HCT116 (cell line): Measurements from ENCODE around the gene RPS2. TPM values are rescaled to one million over a fixed set of nuclear protein-coding genes. Genes with fewer than 3 reads are reported as not detected.
"Not testable (repeated sequence)": the region's sequence is repeated elsewhere in the genome, so short reads cannot be mapped to it uniquely, and the experiment has no call there.

Experiments
- ATAC-seq: fragments of 200-7000 bp; cut with Tn5 transposase; 2 replicates; pipeline ENCODE4 v1.9.1; 2020; ENCODE audit warnings: mild to moderate bottlenecking, moderate library complexity
- BruUV-seq: library from RNA; stranded (reverse); fragments of 400-500 nt; replicated peaks from 2 replicates; lab custom pipeline; 2021; lab: Mats Ljungman, UMichigan
- CTCF ChIA-PET: fragments of 300-600 bp; sonication (Branson Sonifier 250); formaldehyde crosslinking; loops from one replicate; lab custom pipeline; 2021; ENCODE audit warnings: antibody characterized with exemption; lab: Charles Lee
- POLR2A ChIA-PET: fragments of 300-600, 350-600 bp; sonication (Branson Sonifier 250); formaldehyde crosslinking; loops from one replicate; lab custom pipeline; 2021; ENCODE audit warnings: antibody characterized with exemption; lab: Charles Lee
- RAD21 ChIA-PET, 2 experiments: fragments of 300-600 bp; sonication (Branson Sonifier 250); formaldehyde crosslinking; loops; one replicate each; lab custom pipeline; 2023; ENCODE audit warnings: low total read pairs in 2 of 2; ENCODE audit not compliant: uncharacterized antibody in 2 of 2, unreplicated experiment in 2 of 2, low non-redundant PET in 1 of 2; lab: Charles Lee
- DNase-seq: peaks from one replicate; pipeline ENCODE4 v3.0.0-alpha.2; 2010; ENCODE audit warnings: low read depth, low spot score
- H2AFZ ChIP-seq: fragments of 200-600 bp; shearing (Covaris generic), sonication (generic); 2 replicates; pipeline ENCODE4 v1.6.1; 2017; ENCODE audit warnings: low read depth, mixed run types, mixed read lengths, antibody characterized with exemption, low read length; ENCODE audit not compliant: poor library complexity, severe bottlenecking
- H3K27ac ChIP-seq: 2 replicates; pipeline ENCODE4 v1.5.1; 2012; ENCODE audit warnings: low read depth, low read length
- H3K27me3 ChIP-seq: fragments of 200-600 bp; sonication (generic); 2 replicates; pipeline ENCODE4 v1.6.1; 2016; ENCODE audit warnings: mixed run types, low read length, mixed read lengths; ENCODE audit not compliant: insufficient read depth
- H3K36me3 ChIP-seq, 2 experiments: fragments of 200-500 bp in 1 of 2; fragments of 200-600 bp in 1 of 2; sonication (Bioruptor generic) in 1 of 2; sonication (generic) in 1 of 2; 2 replicates each; pipeline versions ENCODE4 v1.5.1 to v1.6.1; 2014 to 2016; ENCODE audit warnings: low read length in 2 of 2, inconsistent platforms in 1 of 2, mixed read lengths in 1 of 2, mixed run types in 1 of 2; ENCODE audit not compliant: insufficient read depth in 2 of 2, control insufficient read depth in 1 of 2
- H3K4me1 ChIP-seq, 2 experiments: fragments of 200-600 bp in 1 of 2; sonication (generic) in 1 of 2; 2 replicates each; pipeline versions ENCODE4 v1.5.1 to v1.6.1; 2012 to 2017; ENCODE audit warnings: low read length in 2 of 2, inconsistent platforms in 1 of 2, mild to moderate bottlenecking in 1 of 2, mixed read lengths in 1 of 2, mixed run types in 1 of 2, moderate library complexity in 1 of 2; ENCODE audit not compliant: insufficient read depth in 2 of 2, control insufficient read depth in 1 of 2
- H3K4me2 ChIP-seq: fragments of 200-600 bp; sonication (generic); 2 replicates; pipeline ENCODE4 v1.6.1; 2017; ENCODE audit warnings: mixed run types, low read length, mixed read lengths
- H3K4me3 ChIP-seq, 2 experiments: fragments of 200-600 bp in 1 of 2; sonication (generic) in 1 of 2; replicated peaks in 1 of 2; 2 replicates each; pipeline ENCODE4 v1.5.1; 2011 to 2016; ENCODE audit warnings: low read length in 2 of 2, control low read depth in 1 of 2, low read depth in 1 of 2, mild to moderate bottlenecking in 1 of 2, mixed read lengths in 1 of 2, mixed run types in 1 of 2
- H3K79me2 ChIP-seq: fragments of 200-600 bp; sonication (generic); 2 replicates; pipeline ENCODE4 v1.6.1; 2017; ENCODE audit warnings: mild to moderate bottlenecking, mixed run types, low read length, moderate library complexity, mixed read lengths; ENCODE audit not compliant: insufficient read depth
- H3K9ac ChIP-seq: fragments of 200-600 bp; sonication (generic); 2 replicates; pipeline ENCODE4 v1.6.1; 2016; ENCODE audit warnings: low read length, mixed read lengths
- H3K9me2 ChIP-seq: fragments of 200-600 bp; sonication (generic), shearing (Covaris generic); 2 replicates; pipeline ENCODE4 v1.6.1; 2017; ENCODE audit warnings: mixed run types, mild to moderate bottlenecking, moderate library complexity; ENCODE audit not compliant: insufficient read depth
- H3K9me3 ChIP-seq, 2 experiments: fragments of 200-500 bp in 1 of 2; fragments of 200-600 bp in 1 of 2; sonication (Bioruptor generic) in 1 of 2; sonication (generic) in 1 of 2; 2 replicates each; pipeline ENCODE4 v1.6.1; 2014 to 2017; ENCODE audit warnings: low read length in 2 of 2, mixed read lengths in 2 of 2, inconsistent platforms in 1 of 2, low read depth in 1 of 2, mild to moderate bottlenecking in 1 of 2, mixed run types in 1 of 2, moderate library complexity in 1 of 2; ENCODE audit not compliant: control insufficient read depth in 1 of 2, insufficient read depth in 1 of 2
- H4K20me1 ChIP-seq: fragments of 200-600 bp; sonication (generic), shearing (Covaris generic); 2 replicates; pipeline ENCODE4 v1.6.1; 2017; ENCODE audit warnings: mixed run types, mild to moderate bottlenecking, moderate library complexity; ENCODE audit not compliant: insufficient read depth
- ELF1 ChIP-seq: IDR thresholded peaks from 2 replicates; pipeline ENCODE4 v1.6.1; 2012; ENCODE audit warnings: low read depth, borderline replicate concordance
- EZH2phosphoT487 ChIP-seq: fragments of 200-600 bp; IDR thresholded peaks from 2 replicates; pipeline ENCODE4 v1.6.1; 2018; ENCODE audit warnings: antibody characterized with exemption, borderline replicate concordance
- SP1 ChIP-seq: IDR thresholded peaks from 2 replicates; pipeline ENCODE4 v1.6.1; 2012; ENCODE audit warnings: low read depth
- intact Hi-C: fragments of 100-400 bp; cut with micrococcal nuclease; formaldehyde crosslinking; loops from 2 replicates; pipeline ENCODE4 v1.10.0; 2022
- total RNA-seq: library from RNA; stranded (reverse); gene quantifications from one replicate; pipeline ENCODE4 v1.2.1, GENCODE V29; 2021; ENCODE audit not compliant: unreplicated experiment
- TF ChIP-seq, protein P1 (sequence below): IDR thresholded peaks from 2 replicates; pipeline ENCODE4 v1.6.1; 2012

The RPS2 gene
- total RNA-seq, 1 experiment from 2014 or later, result 6,265 TPM

DNA sequence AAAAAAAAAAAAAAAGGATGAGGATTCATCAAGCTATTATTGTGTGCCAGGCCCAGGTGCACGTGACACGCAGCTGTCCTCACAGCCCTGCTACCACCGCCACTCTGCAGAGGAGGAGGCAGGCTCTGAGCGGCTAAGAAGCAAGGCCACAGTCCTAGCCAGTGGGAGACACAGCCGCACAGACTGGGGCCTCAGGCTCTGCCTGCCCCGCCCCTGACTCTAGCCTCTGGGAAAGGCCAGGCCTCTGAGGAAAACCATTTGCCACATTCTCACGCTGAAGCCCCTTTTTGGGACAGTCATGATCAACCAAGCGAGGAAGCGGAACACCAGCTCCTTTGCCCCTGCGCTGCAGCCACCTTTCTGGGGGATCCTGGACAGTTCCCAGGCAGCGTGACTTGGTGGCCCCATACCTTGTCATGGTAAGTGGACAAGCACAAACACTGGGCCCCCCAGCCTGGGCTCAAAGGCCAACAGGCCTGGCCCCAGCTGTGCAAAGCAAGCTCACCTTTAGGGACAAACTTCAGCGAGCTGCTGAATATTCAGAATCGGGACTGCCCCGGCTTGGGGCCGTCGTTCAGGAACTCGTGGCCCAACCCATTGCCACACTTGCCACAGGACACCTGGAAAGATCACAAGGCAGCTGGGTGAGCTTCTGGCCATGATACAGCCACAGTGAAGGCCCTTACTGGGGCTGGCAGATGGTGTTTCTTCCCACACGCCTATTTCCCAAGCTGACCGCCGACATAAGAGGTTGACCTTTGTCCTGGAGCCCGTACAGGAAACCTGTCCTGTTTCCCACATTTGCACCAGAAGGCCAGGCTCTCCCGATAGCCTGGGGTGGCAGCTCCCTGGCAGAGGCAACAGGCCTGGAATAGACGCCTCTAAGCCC lies 24.1 kb downstream of the RPS2 start:
- ChIA-PET RAD21 (interaction anchor here in 1 of 2 experiments (0.7 kb wide), 1 partner anchor 53 kb away, joined by 3 read pairs; no protein-coding TSS in a partner anchor), CTCF (interaction anchor here (2.1 kb wide), 1 partner anchor 17 kb away, joined by 4 read pairs; no protein-coding TSS in a partner anchor), POLR2A (interaction anchor here (0.9 to 1.3 kb wide), 2 partner anchors 24 kb away, joined by 3 read pairs; partner anchors contain the start of gene RPS2)
- H3K27ac ChIP-seq, result no peak overlapping the region; the same call in 1 of the 2 replicates
- DNase-seq, result no peak
- H3K79me2 ChIP-seq, result no peaks in the 10 kb centered on the region
- no peaks in the 10 kb centered on the region for H4K20me1 ChIP-seq
- intact Hi-C loops, result no loop called here
- no peak overlapping the region for H3K9ac ChIP-seq
- H3K27me3 ChIP-seq, result no peaks in the 10 kb centered on the region
- H3K4me3 ChIP-seq, result no peak overlapping the region
- peaks cover 5 to 6% of the 10 kb centered on the region in 2 experiments; a peak in 3 of 4 replicates for H3K36me3 ChIP-seq
- H3K4me2 ChIP-seq, result no peak overlapping the region
- no peaks in the 10 kb centered on the region for H3K9me3 ChIP-seq
- no peak for ATAC-seq
- H3K9me2 ChIP-seq, result no peaks in the 10 kb centered on the region
- no peak overlapping the region for H2AFZ ChIP-seq
- H3K4me1 ChIP-seq, result peaks cover 17 to 30% of the 10 kb centered on the region in 2 experiments
- BruUV-seq, result no TSS peak
- TF ChIP-seq EZH2phosphoT487 (no peak), SP1 (no peak), ELF1 (no peak)
- TF ChIP-seq, protein P1, sequence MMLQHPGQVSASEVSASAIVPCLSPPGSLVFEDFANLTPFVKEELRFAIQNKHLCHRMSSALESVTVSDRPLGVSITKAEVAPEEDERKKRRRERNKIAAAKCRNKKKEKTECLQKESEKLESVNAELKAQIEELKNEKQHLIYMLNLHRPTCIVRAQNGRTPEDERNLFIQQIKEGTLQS, result no peak

DNA sequence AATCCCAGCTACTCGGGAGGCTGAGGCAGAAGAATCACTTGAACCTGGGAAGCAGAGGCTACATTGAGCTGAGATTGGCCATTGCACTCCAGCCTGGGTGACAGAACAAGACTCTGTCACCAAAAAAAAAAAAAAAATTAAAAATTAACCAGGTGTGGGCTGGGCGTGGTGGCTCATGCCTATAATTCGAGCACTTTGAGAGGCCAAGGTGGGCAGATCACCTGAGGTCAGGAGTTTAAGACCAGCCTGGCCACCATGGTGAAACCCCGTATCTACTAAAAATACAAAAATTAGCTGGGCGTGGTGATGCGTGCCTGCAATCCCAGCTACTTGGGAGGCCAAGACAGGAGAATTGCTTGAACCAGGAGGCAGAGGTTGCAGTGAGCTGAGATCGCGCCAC lies 24.8 kb downstream of the RPS2 start:
- H3K9ac ChIP-seq, H3K27me3 ChIP-seq, H3K79me2 ChIP-seq, H3K27ac ChIP-seq, H3K36me3 ChIP-seq, BruUV-seq, H4K20me1 ChIP-seq, H2AFZ ChIP-seq, intact Hi-C loops, ATAC-seq, H3K4me2 ChIP-seq, DNase-seq, H3K9me2 ChIP-seq, H3K4me3 ChIP-seq, H3K9me3 ChIP-seq: not testable (repeated sequence)
- CTCF ChIA-PET, result interaction anchor here (2.1 kb wide), 1 partner anchor 17 kb away, joined by 4 read pairs; no protein-coding TSS in a partner anchor
- POLR2A ChIA-PET, result interaction anchor here (0.9 kb wide), 1 partner anchor 25 kb away, joined by 3 read pairs; the partner anchor contains the start of gene RPS2
- H3K4me1 ChIP-seq, result peaks cover 24 to 37% of the 10 kb centered on the region in 2 experiments
- RAD21 ChIA-PET, result interaction anchor here in 1 of 2 experiments (0.7 kb wide), 1 partner anchor 52 kb away, joined by 3 read pairs; no protein-coding TSS in a partner anchor
